GM12878 (cell line): ENCODE measurements around the gene VEZF1. TPM values are rescaled to one million over a fixed set of nuclear protein-coding genes. Genes with fewer than 3 reads are reported as not detected.

Experiments used
- BHLHE40 ChIP-seq, 2 experiments: fragments of 450-650 bp in 1 of 2; IDR thresholded peaks; 2 replicates each; pipeline ENCODE4 v1.6.1; 2011 to 2017; ENCODE audit warnings: low read depth in 2 of 2, borderline replicate concordance in 1 of 2, improper control_type of control experiment in 1 of 2, low read length in 1 of 2, mild to moderate bottlenecking in 1 of 2
- CBFB ChIP-seq: IDR thresholded peaks from 2 replicates; pipeline ENCODE4 v1.6.1; 2016; ENCODE audit warnings: antibody characterized with exemption, low read depth
- CBX3 ChIP-seq: fragments of 200-600 bp; sonication (generic); IDR thresholded peaks from 2 replicates; pipeline ENCODE4 v1.6.1; 2016; ENCODE audit warnings: low read depth, borderline replicate concordance
- CBX5 ChIP-seq: sonication (generic); IDR thresholded peaks from 2 replicates; pipeline ENCODE4 v1.6.1; 2016; ENCODE audit warnings: low read depth, moderate library complexity, mild to moderate bottlenecking, inconsistent platforms
- ELK1 ChIP-seq: IDR thresholded peaks from 2 replicates; pipeline ENCODE4 v1.6.1; 2012; ENCODE audit warnings: low read depth, low read length, improper control_type of control experiment
- ESRRA ChIP-seq: IDR thresholded peaks from 2 replicates; pipeline ENCODE4 v1.6.1; 2012; ENCODE audit warnings: mild to moderate bottlenecking, low read length, improper control_type of control experiment
- ETV6 ChIP-seq, 2 experiments: fragments of 450-650 bp in 1 of 2; IDR thresholded peaks in 1 of 2; conservative IDR thresholded peaks in 1 of 2; 2 replicates each; pipeline ENCODE4 v1.6.1; 2014; ENCODE audit warnings: antibody characterized with exemption in 1 of 2, borderline replicate concordance in 1 of 2, low read depth in 1 of 2, mild to moderate bottlenecking in 1 of 2, moderate library complexity in 1 of 2
- FOXK2 ChIP-seq: fragments of 450-650 bp; IDR thresholded peaks from 2 replicates; pipeline ENCODE4 v1.6.1; 2017; ENCODE audit warnings: mild to moderate bottlenecking, moderate library complexity
- HDAC2 ChIP-seq: fragments of 200-600 bp; sonication (generic); IDR thresholded peaks from 2 replicates; pipeline ENCODE4 v1.6.1; 2017
- MYC ChIP-seq: IDR thresholded peaks from 2 replicates; pipeline ENCODE4 v1.6.1; 2011; ENCODE audit warnings: mild to moderate bottlenecking, low read length, moderate library complexity, inconsistent platforms; ENCODE audit not compliant: insufficient read depth, insufficient replicate concordance, insufficient read length, severe bottlenecking
- NFXL1 ChIP-seq: fragments of 450-650 bp; IDR thresholded peaks from 2 replicates; pipeline ENCODE4 v1.6.1; 2017; ENCODE audit warnings: antibody characterized with exemption, mild to moderate bottlenecking, borderline replicate concordance
- RELB ChIP-seq: fragments of 450-650 bp; IDR thresholded peaks from 2 replicates; pipeline ENCODE4 v1.6.1; 2017; ENCODE audit warnings: low read depth, mild to moderate bottlenecking, moderate library complexity
- RUNX3 ChIP-seq: IDR thresholded peaks from 2 replicates; pipeline ENCODE4 v1.6.1; 2012; ENCODE audit warnings: low read length, inconsistent platforms
- SP1 ChIP-seq: IDR thresholded peaks from one replicate; pipeline ENCODE4 v1.6.1; 2011; ENCODE audit warnings: low read depth, low read length
- SRF ChIP-seq, 2 experiments: IDR thresholded peaks; 2 replicates each; pipeline ENCODE4 v1.6.1; 2011; ENCODE audit warnings: low read depth in 2 of 2, low read length in 2 of 2, mild to moderate bottlenecking in 1 of 2, moderate library complexity in 1 of 2
- STAT3 ChIP-seq: IDR thresholded peaks from 2 replicates; pipeline ENCODE4 v1.6.1; 2011; ENCODE audit warnings: low read depth, low read length, improper control_type of control experiment
- TARDBP ChIP-seq: IDR thresholded peaks from 2 replicates; pipeline ENCODE4 v1.6.1; 2016; ENCODE audit warnings: borderline replicate concordance
- ZBED1 ChIP-seq: IDR thresholded peaks from 2 replicates; pipeline ENCODE4 v1.6.1; 2016; ENCODE audit warnings: borderline replicate concordance
- ZBTB33 ChIP-seq: fragments of 450-650 bp; IDR thresholded peaks from 2 replicates; pipeline ENCODE4 v1.6.1; 2017; ENCODE audit warnings: mild to moderate bottlenecking
- ZNF24 ChIP-seq: fragments of 450-650 bp; IDR thresholded peaks from 2 replicates; pipeline ENCODE4 v1.6.1; 2017; ENCODE audit warnings: antibody characterized with exemption, mild to moderate bottlenecking
- ZNF592 ChIP-seq: fragments of 450-650 bp; IDR thresholded peaks from 2 replicates; pipeline ENCODE4 v1.6.1; 2017; ENCODE audit warnings: mild to moderate bottlenecking, moderate library complexity
- polyA plus RNA-seq, 11 experiments: library from polyadenylated mRNA; depleted of rRNA in 4 of 11; unstranded in 6 of 11; stranded (reverse) in 5 of 11; fragments of >200 nt; fragmentation: Nextera tagmentation in 4 of 11; fragmentation: Illumina TruSeq in 1 of 11; extraction: Ambion mirVana in 4 of 11; extraction: Trizol in 1 of 11; gene quantifications; 1 replicate in 1 of 11; 2 replicates in 10 of 11; pipeline versions ENCODE4 v1.2.1 to v1.2.3, GENCODE V29; 2011 to 2016; ENCODE audit warnings: inconsistent platforms in 2 of 11, missing spikeins in 2 of 11, low read depth in 1 of 11
- total RNA-seq, 4 experiments: library from RNA; depleted of rRNA in 3 of 4; stranded (reverse); fragments of >200 nt in 3 of 4; fragmentation: Illumina TruSeq in 1 of 4; extraction: Trizol in 1 of 4; gene quantifications; 2 replicates each; pipeline versions ENCODE4 v1.2.1 to v1.2.3, GENCODE V29; 2013 to 2021

The VEZF1 gene
- total and polyA plus RNA-seq, 10 of the 15 experiments (the other 5 are each of a cell fraction or from before 2014, with no cell fraction given): 9.5 to 28.2 (median 20.3) TPM

- TF ChIP-seq RELB (0 out of 2 replicates have a peak, but pooled peaks have one; percentile 56), STAT3 (no peak), RUNX3 (no peak; the same call in none of the 2 replicates), ZBED1 (peak; percentile 77; the same call in 1 of the 2 replicates), ZBTB33 (no peak), ZNF592 (no peak), ELK1 (no peak), ESRRA (no peak), BHLHE40 (IDR thresholded peaks at IDR 0.05; ENCODE audit: borderline replicate concordance in 1 of 2, low read depth in 2 of 2, low read length in 1 of 2) (peak in 1 of 2 experiments; percentile 84; a peak in 2 of 4 replicates), MYC (no peak), ETV6 (conservative IDR thresholded peaks at IDR 0.05 in 1 of 2, IDR thresholded peaks at IDR 0.05 in 1 of 2; ENCODE audit: borderline replicate concordance in 1 of 2, low read depth in 1 of 2) (no peak), TARDBP (no peak; the same call in 1 of the 2 replicates), ZNF24 (no peak), SRF (IDR thresholded peaks at IDR 0.05; ENCODE audit: low read depth in 2 of 2, low read length in 2 of 2) (no peak), NFXL1 (no peak), SP1 (no peak), HDAC2 (no peak), FOXK2 (peak; percentile 37; the same call in 1 of the 2 replicates), CBX5 (no peak), CBFB (peak; percentile 17; the same call in 1 of the 2 replicates), CBX3 (no peak)
Observed at GRCh38 chr17:57988301-57989250, 522 bp upstream of the VEZF1 start (continued).
